Measurements from ENCODE around the gene FLT3.
A peak's percentile ranks its signal among the peaks of the same experiment; 100 is the strongest.

DNA sequence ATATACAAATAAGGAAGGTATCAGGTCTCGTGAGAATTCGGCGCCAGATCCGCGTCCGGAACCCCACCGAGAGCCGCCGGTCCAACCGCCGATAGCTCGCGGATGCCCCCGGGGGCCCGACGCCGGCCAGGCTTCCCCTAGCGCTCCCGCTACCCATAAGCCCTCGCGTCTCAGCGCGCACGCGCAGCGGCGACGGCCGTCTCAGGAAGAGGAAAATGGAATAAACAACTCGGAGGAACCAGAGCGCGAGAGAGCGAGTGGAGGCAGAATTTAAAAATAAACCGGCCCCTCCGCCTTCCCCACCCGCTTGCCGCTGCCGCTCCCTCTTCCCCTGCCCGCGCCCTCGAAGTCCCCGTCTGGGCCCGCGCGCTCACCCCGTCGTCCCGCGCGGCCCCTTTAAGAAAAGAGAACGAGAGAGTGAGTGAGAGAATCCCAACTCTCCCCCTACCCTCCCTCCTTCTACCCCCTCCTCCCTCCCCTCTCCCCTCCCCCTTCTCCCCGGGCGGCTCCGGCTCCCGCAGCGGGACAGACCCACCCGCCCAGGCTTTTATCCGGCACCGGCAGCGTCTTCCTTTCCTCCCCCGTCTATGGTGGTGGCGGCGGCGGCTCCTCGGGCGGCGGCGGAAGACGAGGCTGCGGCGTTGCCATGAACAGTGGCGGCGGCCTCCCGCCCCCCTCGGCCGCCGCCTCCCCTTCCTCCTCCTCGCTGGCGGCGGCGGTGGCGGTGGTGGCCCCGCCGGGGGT is 37.8 kb upstream of the FLT3 start, which contains the start of gene PAN3:
- no peak for TF ChIP-seq CTCF (IDR thresholded peaks at IDR 0.05)
- TF ChIP-seq POLR2AphosphoS5 (IDR thresholded peaks at IDR 0.05; ENCODE audit: insufficient read depth in 1 of 2, low read depth in 1 of 2), result peak; percentile 82 to 95
